Stimulated activated CD4-positive, alpha-beta T cell treated with anti-CD3 and anti-CD28 coated beads, Interleukin-1b, Interleukin-23, amount 100 ng/mL, for 1 hour (primary cell): Measurements from ENCODE around the gene ASB9.
"Not testable (repeated sequence)": the region's sequence is repeated elsewhere in the genome, so short reads cannot be mapped to it uniquely, and the experiment has no call there.

Experiments used
- DNase-seq, 2 donors: peaks; one replicate each; pipeline ENCODE4 v3.0.0-alpha.2; 2020; ENCODE audit warnings: low read depth in 2 of 2

ASB9 gene

DNA sequence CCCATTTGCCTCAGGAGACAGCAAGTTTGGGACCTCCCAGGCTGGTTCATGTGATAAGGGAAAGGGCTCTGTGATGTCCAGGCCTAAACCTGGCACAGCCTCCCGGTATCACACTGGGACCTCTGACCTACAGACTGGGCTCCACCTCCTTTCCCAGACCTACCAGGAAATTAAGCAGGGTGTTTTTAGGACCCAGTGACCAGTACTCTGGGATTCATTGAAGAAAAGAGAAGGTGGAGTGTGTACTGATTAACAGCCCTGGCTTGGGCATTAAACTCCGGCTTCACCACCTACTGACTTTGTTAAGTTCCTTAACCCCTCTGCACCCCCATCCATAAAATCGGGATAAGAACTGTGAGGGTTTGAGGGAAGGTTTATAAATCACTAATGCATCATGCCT is 28.6 kb downstream of the ASB9 start:
- DNase-seq = no peak

- no peak for DNase-seq
These were observed 29.5 kb downstream of the ASB9 start for GRCh38 chrX:15240414-15240813.

- DNase-seq = no peak
These were observed 33.7 kb downstream of the ASB9 start for GRCh38 chrX:15236146-15236545.

DNA sequence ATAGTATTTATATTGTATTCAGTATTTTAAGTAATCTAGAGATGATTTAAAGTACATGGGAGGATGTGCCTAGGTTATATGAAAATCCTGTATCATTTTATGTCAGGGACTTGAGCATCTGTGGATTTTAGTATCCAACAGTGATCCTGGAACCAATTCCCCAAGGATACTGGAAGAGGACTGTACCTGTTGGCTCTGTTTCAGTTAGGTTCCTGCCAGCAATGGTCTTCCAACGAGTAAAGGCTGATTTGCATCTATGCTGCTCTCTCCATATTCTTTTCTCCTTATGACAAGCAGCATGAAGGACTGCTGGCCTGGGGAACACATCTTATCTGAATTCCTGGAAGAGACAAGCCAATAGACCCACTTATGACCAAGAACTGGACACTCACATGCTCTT is 34.9 kb downstream of the ASB9 start:
- no peak for DNase-seq

- no peak for DNase-seq
These were observed 36.4 kb downstream of the ASB9 start for GRCh38 chrX:15233416-15234015.

- DNase-seq = no peak
These were observed 45.1 kb downstream of the ASB9 start for GRCh38 chrX:15224747-15225146.

GRCh38 chrX:15221321-15221720 is 48.6 kb downstream of the ASB9 start:
- no peak for DNase-seq

DNA sequence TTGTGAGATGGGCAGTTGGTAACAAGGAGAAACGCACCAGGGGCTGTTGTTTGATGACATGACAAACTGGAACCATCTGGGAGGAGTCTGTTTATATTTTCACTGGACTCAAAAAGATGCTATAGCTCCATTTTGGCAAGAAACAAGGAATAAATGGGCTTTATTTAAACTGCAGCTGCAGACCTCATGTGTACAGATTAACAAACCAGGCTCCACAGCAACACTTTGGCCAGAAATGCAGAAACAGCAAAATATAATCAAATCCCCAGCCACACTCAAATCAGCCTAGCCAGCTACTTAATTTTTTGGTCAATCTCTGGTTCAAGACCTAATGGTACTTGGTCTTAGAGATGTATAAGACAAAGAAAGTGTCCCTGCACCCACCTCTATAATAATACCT is 52.7 kb downstream of the ASB9 start:
- DNase-seq = no peak

DNA sequence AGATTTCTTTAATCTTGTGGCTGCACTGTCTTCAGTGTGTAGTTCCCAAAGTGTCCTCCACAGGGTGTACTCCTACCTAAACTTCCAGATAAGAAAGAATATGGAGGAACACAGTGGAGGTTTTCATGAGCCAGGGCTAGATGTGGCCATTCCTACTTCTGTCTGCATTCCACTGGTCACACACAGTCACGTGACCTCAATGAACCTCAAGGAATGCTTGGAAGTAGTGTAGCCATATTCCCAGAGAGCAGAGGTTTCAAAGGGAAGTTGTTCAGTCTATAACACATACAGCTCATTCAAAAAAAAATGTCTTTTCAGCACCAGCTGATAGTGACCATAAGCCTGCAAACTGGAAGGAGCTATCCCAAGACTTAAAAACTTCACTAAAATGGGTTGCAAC is 53.6 kb downstream of the ASB9 start:
- DNase-seq = no peak

DNA sequence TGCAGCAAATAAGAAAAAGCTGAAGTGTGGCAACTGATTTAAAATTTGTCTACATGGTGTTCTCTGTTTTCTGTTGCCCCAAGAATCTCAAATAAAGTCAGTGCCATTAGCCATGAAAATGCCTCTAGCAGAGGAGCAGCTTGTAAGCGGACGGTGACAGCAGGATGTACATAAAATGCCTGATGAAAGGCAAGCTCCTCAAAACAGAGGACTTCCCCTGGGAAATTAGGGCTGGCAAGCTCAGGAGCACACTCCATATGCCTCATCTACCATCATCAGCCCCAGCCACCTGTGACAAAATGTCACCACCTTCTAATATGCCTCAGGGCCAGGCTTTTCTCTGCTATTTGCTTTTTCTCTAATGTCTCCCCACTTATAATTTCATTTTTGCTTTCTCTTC is 54.5 kb downstream of the ASB9 start:
- DNase-seq = no peak

DNA sequence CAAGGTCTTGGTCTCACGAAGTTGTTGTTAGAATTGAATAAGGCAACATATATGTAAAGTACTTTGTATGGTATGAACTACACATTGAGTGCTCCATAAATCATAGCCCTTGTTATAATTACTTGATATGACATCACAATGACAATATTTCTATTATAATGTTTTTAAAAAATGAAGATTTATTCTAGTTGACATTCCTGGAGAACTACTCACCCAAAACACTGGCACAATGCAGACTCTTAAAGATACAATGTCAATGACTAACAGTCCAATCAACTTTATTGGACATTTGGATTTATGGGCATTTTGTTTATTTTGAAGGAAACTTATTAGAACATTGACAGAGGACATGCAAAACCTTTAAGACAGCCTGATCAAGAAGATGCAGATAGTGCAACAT is 55.3 kb downstream of the ASB9 start:
- DNase-seq = no peak

DNA sequence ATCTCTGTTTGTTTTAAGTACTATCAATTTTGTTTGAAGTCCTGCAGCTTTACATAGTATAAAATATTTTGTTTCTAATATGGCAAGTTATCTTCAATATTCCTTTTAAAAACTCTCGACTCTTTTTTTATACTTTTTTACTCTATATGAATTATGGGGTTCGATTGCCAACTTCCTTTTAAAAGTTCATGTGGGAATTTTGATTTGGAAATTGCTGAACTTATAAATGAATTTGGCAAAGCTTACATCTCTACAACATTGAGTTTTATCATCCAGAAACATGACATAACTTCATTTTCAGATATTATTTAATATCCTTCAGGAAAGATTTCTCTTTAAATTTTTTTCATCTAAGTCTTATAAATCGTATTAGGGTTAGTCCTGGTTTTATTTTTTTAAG is 60.8 kb downstream of the ASB9 start:
- DNase-seq = no peak

DNA sequence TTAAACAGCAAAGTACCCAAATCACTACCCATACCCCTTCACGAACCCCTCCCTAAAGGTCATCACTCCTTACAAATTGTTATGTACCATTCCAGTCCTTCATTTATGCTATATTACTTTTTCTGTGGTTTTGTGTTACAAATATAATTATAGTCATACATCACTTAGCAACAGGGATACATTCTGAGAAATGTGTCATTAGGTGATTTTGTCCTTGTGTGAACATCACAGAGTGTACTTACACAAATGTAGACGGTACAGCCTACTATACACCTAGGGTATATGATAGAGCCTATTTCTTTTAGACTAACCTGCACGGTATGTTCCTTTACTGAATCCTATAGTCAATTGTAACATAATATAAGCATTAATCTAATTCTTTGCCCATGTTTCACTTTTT is 61.9 kb downstream of the ASB9 start:
- DNase-seq = no peak

- no peak for DNase-seq
These were observed 62.5 kb downstream of the ASB9 start for GRCh38 chrX:15207384-15207783.

- DNase-seq = no peak
These were observed 63.6 kb downstream of the ASB9 start for GRCh38 chrX:15206306-15206705.

GRCh38 chrX:15204130-15204751 is 65.6 kb downstream of the ASB9 start:
- DNase-seq = no peak

DNA sequence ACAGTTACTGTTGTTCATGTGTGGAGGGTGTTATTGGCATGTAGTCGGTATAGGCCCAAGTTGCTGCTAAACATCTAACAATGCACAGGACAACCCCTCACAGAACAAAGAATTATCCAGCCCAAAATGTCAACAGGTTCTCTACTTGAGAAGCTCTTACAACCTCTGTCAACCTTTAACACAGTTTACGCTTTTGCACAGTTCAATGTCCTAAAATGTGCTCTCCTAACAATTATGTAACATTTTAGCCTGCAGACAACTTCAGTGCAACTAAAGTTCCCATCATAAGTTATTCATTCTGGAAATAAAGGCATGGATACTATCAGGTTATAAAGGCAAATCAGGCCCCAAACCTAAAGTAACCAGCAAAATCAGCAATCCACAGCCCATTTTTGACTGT is 66.2 kb downstream of the ASB9 start:
- no peak for DNase-seq

DNA sequence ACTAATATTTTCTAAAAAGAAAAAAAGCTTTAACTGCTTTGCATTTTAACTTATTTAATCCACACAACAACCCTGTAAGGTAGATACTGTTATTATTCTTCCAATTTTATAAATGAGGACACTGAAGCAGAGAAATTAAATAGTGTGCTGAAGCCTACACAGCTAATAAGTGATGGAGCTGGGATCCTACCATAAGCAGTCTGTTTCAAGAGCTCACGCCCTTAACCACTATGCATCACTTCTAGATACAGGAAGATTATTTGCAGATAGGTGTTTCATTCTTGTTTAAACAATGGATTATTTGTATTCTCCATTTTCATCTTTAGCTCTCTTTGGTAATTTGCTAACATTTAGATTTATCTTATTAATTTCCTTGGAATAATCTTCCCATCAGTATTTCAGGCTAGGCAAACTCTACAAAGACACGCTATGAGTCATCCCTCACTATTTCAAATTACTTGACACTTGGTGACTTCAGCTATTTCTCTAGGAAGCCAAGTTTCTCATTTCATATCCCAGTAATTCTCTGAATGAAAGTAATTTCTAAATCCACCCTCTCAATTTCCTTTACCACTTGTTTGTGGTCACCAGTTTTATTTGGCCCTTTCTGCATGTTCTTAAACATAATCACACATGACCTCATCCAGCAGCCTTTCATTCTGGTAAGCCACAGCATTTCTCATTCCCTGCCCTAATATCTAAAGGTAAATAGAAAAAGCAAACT is 67.3 kb downstream of the ASB9 start:
- no peak for DNase-seq

- DNase-seq = no peak
These were observed 69.0 kb downstream of the ASB9 start for GRCh38 chrX:15200871-15201270.

DNA sequence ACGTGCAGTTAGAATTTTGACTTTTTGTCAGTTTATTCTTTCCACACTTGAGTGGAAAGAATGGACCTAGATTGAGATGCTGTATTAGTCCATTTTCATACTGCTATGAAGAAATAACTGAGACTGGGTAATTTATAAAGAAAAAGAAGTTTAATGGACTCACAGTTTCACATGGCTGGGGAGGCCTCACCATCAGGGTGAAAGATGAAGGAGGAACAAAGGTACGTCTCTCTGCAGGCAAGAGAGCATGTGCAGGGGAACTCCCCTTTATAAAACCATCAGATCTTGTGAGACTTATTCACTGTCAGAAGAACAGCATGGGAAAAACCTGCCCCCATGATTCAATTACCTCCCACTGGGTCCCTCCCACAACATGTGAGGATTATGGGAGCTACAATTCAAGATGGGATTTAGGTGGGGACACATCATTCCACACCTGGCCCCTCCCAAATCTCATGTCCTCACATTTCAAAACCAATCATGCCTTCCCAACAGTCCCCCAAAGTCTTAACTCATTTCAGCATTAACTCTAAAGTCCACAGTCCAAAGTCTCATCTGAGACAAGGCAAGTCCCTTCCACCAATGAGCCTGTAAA is 71.2 kb downstream of the ASB9 start:
- not testable (repeated sequence) for DNase-seq

DNA sequence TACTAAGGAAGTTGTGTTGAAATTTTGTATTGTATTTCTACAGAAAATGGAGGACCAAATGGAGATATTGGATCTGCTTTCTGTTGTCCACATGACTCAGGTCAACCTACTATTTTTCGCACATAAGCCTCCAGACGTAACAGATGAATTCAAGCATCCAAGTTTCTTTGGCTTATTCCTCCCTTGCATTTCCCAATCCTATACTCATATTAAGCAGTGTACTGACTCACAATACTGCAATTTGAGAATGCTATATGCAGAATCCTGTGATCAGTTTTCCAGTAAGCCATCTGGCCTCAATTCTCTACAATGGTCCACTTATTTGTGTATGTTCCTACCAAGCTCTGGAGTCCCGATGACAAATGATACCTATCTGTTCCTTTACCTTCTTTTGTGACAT is 75.7 kb downstream of the ASB9 start:
- DNase-seq = no peak
